Measurements from ENCODE around the gene TERB1.

Gene TERB1

GRCh38 chr16:66728117-66728787, 73.1 kb downstream of the TERB1 start:
- Histone ChIP-seq H3K4me1 (ENCODE audit: control insufficient read depth, insufficient read depth, low read length, poor library complexity, severe bottlenecking) (no peaks in the 10 kb centered on the region), H3K27ac (ENCODE audit: low read depth, low read length, severe bottlenecking) (no peak overlapping the region), H3K4me3 (ENCODE audit: extremely low read depth, insufficient read depth, low read length, poor library complexity, severe bottlenecking) (no peak overlapping the region), H3K9me3 (ENCODE audit: control insufficient read depth, low read length) (no peaks in the 10 kb centered on the region), H3K36me3 (ENCODE audit: control insufficient read depth, insufficient read depth, low read length) (peaks cover 98% of the 10 kb centered on the region)
- WGBS, 2 experiments (ENCODE audit: insufficient coverage in 2 of 2), result 50 to 60% methylated on average over 1 to 2 of the region's 3 CpGs

GRCh38 chr16:66720766-66721165, 80.6 kb downstream of the TERB1 start:
- Histone ChIP-seq H3K9me3 (ENCODE audit: control insufficient read depth, low read length) (no peaks in the 10 kb centered on the region), H3K4me1 (ENCODE audit: control insufficient read depth, insufficient read depth, low read length, poor library complexity, severe bottlenecking) (peaks cover 5% of the 10 kb centered on the region), H3K4me3 (ENCODE audit: extremely low read depth, insufficient read depth, low read length, poor library complexity, severe bottlenecking) (no peak overlapping the region), H3K36me3 (ENCODE audit: control insufficient read depth, insufficient read depth, low read length) (peaks cover 64% of the 10 kb centered on the region), H3K27ac (ENCODE audit: low read depth, low read length, severe bottlenecking) (no peak overlapping the region)
- WGBS, 2 experiments (ENCODE audit: insufficient coverage in 2 of 2), result 82% methylated on average over 3 of the region's 3 CpGs; no CpG with 5 or more reads in 1 of the 2 experiments

GRCh38 chr16:66719246-66719645, 82.1 kb downstream of the TERB1 start:
- Histone ChIP-seq H3K4me1 (ENCODE audit: control insufficient read depth, insufficient read depth, low read length, poor library complexity, severe bottlenecking) (peaks cover 5% of the 10 kb centered on the region), H3K9me3 (ENCODE audit: control insufficient read depth, low read length) (no peaks in the 10 kb centered on the region), H3K27ac (ENCODE audit: low read depth, low read length, severe bottlenecking) (no peak overlapping the region), H3K4me3 (ENCODE audit: extremely low read depth, insufficient read depth, low read length, poor library complexity, severe bottlenecking) (no peak overlapping the region), H3K36me3 (ENCODE audit: control insufficient read depth, insufficient read depth, low read length) (peaks cover 49% of the 10 kb centered on the region)
- 100% methylated on average over 2 of the region's 4 CpGs; no CpG with 5 or more reads in 1 of the 2 experiments for WGBS, 2 experiments (ENCODE audit: insufficient coverage in 2 of 2)

DNA sequence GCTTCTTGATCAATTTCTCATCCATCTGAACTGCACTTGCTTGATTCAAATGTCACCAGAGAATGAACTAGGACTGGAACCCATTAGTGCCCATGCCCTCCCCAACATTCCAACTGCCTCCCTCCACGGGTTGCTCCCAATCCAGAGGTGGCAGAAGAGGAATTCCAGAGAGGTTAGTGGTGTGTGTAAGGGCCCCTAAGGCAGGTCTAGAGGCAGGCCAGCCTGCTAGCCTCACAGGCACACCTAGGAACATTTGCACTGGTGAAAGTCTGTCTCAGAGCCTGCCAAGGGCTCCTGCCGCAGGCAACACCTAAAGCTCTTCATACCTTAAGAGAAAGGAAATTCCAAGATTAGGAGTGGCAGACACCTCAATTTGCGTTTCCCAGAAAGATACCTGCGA, 83.6 kb downstream of the TERB1 start:
- peak overlapping the region; percentile 37 for H3K27ac ChIP-seq (ENCODE audit: low read depth, low read length, severe bottlenecking)
- H3K4me3 ChIP-seq (ENCODE audit: extremely low read depth, insufficient read depth, low read length, poor library complexity, severe bottlenecking), result no peak overlapping the region
- H3K36me3 ChIP-seq (ENCODE audit: control insufficient read depth, insufficient read depth, low read length), result peaks cover 35% of the 10 kb centered on the region
- peaks cover 5% of the 10 kb centered on the region for H3K4me1 ChIP-seq (ENCODE audit: control insufficient read depth, insufficient read depth, low read length, poor library complexity, severe bottlenecking)
- no peaks in the 10 kb centered on the region for H3K9me3 ChIP-seq (ENCODE audit: control insufficient read depth, low read length)
- no CpG with 5 or more reads among the region's 4 CpGs for WGBS, 2 experiments (ENCODE audit: insufficient coverage in 2 of 2)

DNA sequence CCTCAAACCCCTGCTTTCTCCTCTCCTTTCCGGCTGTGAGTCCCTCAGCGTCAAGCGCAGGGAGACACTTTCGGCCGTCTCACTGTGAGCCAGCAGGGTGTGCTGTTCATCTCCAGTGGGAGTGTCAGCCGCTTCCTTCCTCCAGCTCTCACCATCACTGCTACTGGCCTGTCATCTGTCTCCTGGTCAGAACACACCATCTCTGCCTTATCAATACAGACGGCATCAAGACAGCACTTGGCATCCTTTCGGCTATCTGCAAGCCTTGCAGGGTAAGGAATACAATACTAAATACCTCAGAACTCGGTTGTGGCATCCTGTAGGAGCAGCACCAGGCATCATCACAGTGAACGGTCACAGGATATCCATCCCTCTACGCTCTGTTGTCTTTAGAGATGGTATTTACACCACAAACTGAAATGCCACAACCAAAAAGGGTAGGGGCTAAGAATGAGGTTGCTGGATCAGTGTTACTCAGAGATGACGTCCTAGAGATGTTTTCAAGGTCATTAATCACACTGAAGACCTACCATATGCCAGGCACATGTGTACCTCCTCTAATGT, 84.2 kb downstream of the TERB1 start:
- no peak overlapping the region for H3K27ac ChIP-seq (ENCODE audit: low read depth, low read length, severe bottlenecking)
- H3K4me1 ChIP-seq (ENCODE audit: control insufficient read depth, insufficient read depth, low read length, poor library complexity, severe bottlenecking), result peaks cover 5% of the 10 kb centered on the region
- peaks cover 29% of the 10 kb centered on the region for H3K36me3 ChIP-seq (ENCODE audit: control insufficient read depth, insufficient read depth, low read length)
- H3K9me3 ChIP-seq (ENCODE audit: control insufficient read depth, low read length), result no peaks in the 10 kb centered on the region
- WGBS, 2 experiments (ENCODE audit: insufficient coverage in 2 of 2), result 78 to 83% methylated on average over 7 to 10 of the region's 12 CpGs
- H3K4me3 ChIP-seq (ENCODE audit: extremely low read depth, insufficient read depth, low read length, poor library complexity, severe bottlenecking), result no peak overlapping the region

DNA sequence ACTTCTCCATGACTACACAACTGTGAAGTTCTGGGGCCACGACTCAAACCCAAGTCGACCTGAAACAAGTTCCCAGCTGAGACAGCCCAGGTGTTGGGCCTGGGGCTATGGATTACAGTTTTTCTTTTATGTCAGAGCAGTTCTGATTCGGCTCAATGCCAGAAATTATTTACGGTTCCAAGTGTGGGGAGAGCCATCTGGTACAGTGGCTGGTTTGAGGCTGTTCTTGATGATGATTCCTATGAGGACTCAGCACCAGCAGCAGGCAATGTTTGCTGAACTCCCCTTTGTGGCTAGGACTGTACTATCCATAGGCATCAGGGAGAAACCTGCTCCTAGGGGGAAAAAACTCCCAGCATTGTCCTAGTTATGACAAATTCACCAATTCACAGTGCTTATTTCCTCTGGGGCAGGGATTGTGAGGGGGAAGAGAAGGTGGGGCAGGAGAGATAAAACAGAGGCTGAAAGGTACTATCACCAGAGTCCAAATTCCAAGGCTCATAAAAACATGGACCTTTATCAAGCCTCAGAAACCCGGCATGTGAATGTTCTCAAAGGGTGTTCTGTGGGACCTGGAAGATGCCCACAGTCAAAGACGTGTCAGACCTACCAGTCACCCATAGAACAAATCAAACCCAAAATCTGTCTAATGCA, 86.6 kb downstream of the TERB1 start:
- Histone ChIP-seq H3K27ac (ENCODE audit: low read depth, low read length, severe bottlenecking) (no peak overlapping the region), H3K36me3 (ENCODE audit: control insufficient read depth, insufficient read depth, low read length) (peaks cover 12% of the 10 kb centered on the region), H3K4me3 (ENCODE audit: extremely low read depth, insufficient read depth, low read length, poor library complexity, severe bottlenecking) (no peak overlapping the region), H3K4me1 (ENCODE audit: control insufficient read depth, insufficient read depth, low read length, poor library complexity, severe bottlenecking) (peaks cover 5% of the 10 kb centered on the region), H3K9me3 (ENCODE audit: control insufficient read depth, low read length) (no peaks in the 10 kb centered on the region)
- WGBS, 2 experiments (ENCODE audit: insufficient coverage in 2 of 2), result 67 to 75% methylated on average over 3 to 4 of the region's 6 CpGs

DNA sequence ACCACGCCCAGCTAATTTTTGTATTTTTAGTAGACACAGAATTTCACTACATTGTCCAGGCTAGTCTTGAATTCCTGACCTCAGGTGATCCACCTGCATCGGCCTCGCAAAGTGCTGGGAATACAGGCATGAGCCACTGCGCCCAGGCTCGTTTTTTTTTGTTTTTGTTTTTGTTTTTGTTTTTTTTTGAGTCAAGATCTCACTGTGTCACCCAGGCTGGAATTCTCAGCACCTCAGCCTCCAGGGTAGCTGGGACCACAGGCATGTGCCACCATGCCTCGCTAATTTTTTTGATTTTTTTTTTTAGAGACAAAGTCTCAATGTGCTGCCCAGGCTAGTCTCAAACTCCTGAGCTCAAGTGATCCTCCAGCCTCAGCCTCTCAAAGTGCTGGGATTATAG, 87.3 kb downstream of the TERB1 start:
- WGBS, 2 experiments (ENCODE audit: insufficient coverage in 2 of 2), result 100% methylated on average over 2 to 6 of the region's 6 CpGs
- Histone ChIP-seq H3K36me3 (ENCODE audit: control insufficient read depth, insufficient read depth, low read length) (peaks cover 5% of the 10 kb centered on the region), H3K4me3 (ENCODE audit: extremely low read depth, insufficient read depth, low read length, poor library complexity, severe bottlenecking) (no peak overlapping the region), H3K9me3 (ENCODE audit: control insufficient read depth, low read length) (no peaks in the 10 kb centered on the region), H3K4me1 (ENCODE audit: control insufficient read depth, insufficient read depth, low read length, poor library complexity, severe bottlenecking) (peaks cover 5% of the 10 kb centered on the region), H3K27ac (ENCODE audit: low read depth, low read length, severe bottlenecking) (no peak overlapping the region)

- H3K36me3 ChIP-seq (ENCODE audit: control insufficient read depth, insufficient read depth, low read length), result peaks cover 4% of the 10 kb centered on the region
- WGBS, 2 experiments (ENCODE audit: insufficient coverage in 2 of 2), result 92 to 93% methylated on average over 1 to 2 of the region's 2 CpGs
- H3K27ac ChIP-seq (ENCODE audit: low read depth, low read length, severe bottlenecking), result no peak overlapping the region
- H3K4me1 ChIP-seq (ENCODE audit: control insufficient read depth, insufficient read depth, low read length, poor library complexity, severe bottlenecking), result peaks cover 3% of the 10 kb centered on the region
- no peak overlapping the region for H3K4me3 ChIP-seq (ENCODE audit: extremely low read depth, insufficient read depth, low read length, poor library complexity, severe bottlenecking)
- no peaks in the 10 kb centered on the region for H3K9me3 ChIP-seq (ENCODE audit: control insufficient read depth, low read length)
These were observed 88.3 kb downstream of the TERB1 start for GRCh38 chr16:66713076-66713475.

GRCh38 chr16:66712512-66712911, 88.9 kb downstream of the TERB1 start:
- Histone ChIP-seq H3K36me3 (ENCODE audit: control insufficient read depth, insufficient read depth, low read length) (no peaks in the 10 kb centered on the region), H3K27ac (ENCODE audit: low read depth, low read length, severe bottlenecking) (no peak overlapping the region), H3K4me1 (ENCODE audit: control insufficient read depth, insufficient read depth, low read length, poor library complexity, severe bottlenecking) (no peaks in the 10 kb centered on the region), H3K9me3 (ENCODE audit: control insufficient read depth, low read length) (no peaks in the 10 kb centered on the region), H3K4me3 (ENCODE audit: extremely low read depth, insufficient read depth, low read length, poor library complexity, severe bottlenecking) (no peak overlapping the region)

GRCh38 chr16:66711581-66711980, 89.8 kb downstream of the TERB1 start:
- Histone ChIP-seq H3K36me3 (ENCODE audit: control insufficient read depth, insufficient read depth, low read length) (no peaks in the 10 kb centered on the region), H3K4me1 (ENCODE audit: control insufficient read depth, insufficient read depth, low read length, poor library complexity, severe bottlenecking) (peaks cover 3% of the 10 kb centered on the region), H3K9me3 (ENCODE audit: control insufficient read depth, low read length) (no peaks in the 10 kb centered on the region), H3K4me3 (ENCODE audit: extremely low read depth, insufficient read depth, low read length, poor library complexity, severe bottlenecking) (no peak overlapping the region), H3K27ac (ENCODE audit: low read depth, low read length, severe bottlenecking) (no peak overlapping the region)

DNA sequence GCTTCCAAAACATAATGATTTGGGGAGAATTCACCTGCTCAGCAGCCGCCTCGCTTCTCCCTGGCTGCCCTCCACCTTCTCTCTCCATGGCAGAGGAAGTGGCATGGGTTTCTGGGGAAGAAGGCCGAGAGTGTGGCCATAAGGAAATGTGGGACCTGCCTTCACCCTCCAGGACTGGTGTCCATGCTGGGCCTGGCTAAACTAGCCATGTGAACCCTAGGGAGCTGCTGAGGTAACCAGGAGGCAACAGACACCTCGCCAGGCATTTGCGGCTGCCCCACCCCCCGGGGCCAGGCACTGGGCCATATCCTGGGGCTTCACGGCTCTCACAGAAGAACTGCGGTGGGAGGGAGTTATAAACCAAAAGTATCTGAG, 94.9 kb downstream of the TERB1 start:
- H3K4me3 ChIP-seq (ENCODE audit: extremely low read depth, insufficient read depth, low read length, poor library complexity, severe bottlenecking), result no peak overlapping the region
- no peaks in the 10 kb centered on the region for H3K36me3 ChIP-seq (ENCODE audit: control insufficient read depth, insufficient read depth, low read length)
- H3K4me1 ChIP-seq (ENCODE audit: control insufficient read depth, insufficient read depth, low read length, poor library complexity, severe bottlenecking), result peaks cover 9% of the 10 kb centered on the region
- no peak overlapping the region for H3K27ac ChIP-seq (ENCODE audit: low read depth, low read length, severe bottlenecking)
- 40% methylated on average over 1 of the region's 8 CpGs; no CpG with 5 or more reads in 1 of the 2 experiments for WGBS, 2 experiments (ENCODE audit: insufficient coverage in 2 of 2)
- H3K9me3 ChIP-seq (ENCODE audit: control insufficient read depth, low read length), result peaks cover 3% of the 10 kb centered on the region
